Measurements from ENCODE around the gene MGST2.

The MGST2 gene

DNA sequence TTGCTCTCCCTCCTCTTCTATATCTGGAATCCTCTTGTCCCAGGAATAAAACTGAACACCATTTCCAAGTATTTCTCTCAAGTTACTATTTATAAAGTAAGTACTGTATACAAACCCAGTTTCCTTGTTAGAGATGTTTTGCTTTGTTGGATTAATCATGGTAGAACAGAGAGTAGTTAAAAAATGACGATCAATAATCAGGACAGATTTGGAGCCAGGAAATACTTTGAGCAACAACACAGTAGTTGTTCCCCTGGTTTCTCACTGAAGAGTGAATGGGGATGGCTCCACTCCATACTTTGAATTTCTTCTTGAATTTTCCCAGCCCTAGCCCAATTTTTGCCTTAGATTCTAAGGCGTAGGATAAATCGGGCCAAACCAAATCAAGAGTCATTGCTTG lies 21.4 kb downstream of the MGST2 start:
- Histone ChIP-seq H2AFZ (ENCODE audit: low read depth, low read length, severe bottlenecking) (no peak overlapping the region), H3K9me3 (ENCODE audit: insufficient read depth, low read length) (no peaks in the 10 kb centered on the region), H3K4me3 (ENCODE audit: insufficient read depth, low read length, poor library complexity, severe bottlenecking) (no peak overlapping the region), H3K36me3 (ENCODE audit: low read length) (no peaks in the 10 kb centered on the region), H3K9ac (ENCODE audit: low read length) (no peak overlapping the region), H3K4me2 (ENCODE audit: low read depth, low read length, poor library complexity, severe bottlenecking) (no peak overlapping the region), H3F3A (ENCODE audit: insufficient read depth) (no peaks in the 10 kb centered on the region), H3K27ac (ENCODE audit: low read depth, low read length) (no peak overlapping the region), H3K9me2 (replicated peaks; ENCODE audit: insufficient read depth, low read length) (no peaks in the 10 kb centered on the region), H3K27me3 (ENCODE audit: low read length) (no peaks in the 10 kb centered on the region), H4K20me1 (ENCODE audit: low read depth, low read length) (no peaks in the 10 kb centered on the region), H3K79me2 (ENCODE audit: insufficient read depth, low read length) (no peaks in the 10 kb centered on the region)
- TF ChIP-seq, protein P1, sequence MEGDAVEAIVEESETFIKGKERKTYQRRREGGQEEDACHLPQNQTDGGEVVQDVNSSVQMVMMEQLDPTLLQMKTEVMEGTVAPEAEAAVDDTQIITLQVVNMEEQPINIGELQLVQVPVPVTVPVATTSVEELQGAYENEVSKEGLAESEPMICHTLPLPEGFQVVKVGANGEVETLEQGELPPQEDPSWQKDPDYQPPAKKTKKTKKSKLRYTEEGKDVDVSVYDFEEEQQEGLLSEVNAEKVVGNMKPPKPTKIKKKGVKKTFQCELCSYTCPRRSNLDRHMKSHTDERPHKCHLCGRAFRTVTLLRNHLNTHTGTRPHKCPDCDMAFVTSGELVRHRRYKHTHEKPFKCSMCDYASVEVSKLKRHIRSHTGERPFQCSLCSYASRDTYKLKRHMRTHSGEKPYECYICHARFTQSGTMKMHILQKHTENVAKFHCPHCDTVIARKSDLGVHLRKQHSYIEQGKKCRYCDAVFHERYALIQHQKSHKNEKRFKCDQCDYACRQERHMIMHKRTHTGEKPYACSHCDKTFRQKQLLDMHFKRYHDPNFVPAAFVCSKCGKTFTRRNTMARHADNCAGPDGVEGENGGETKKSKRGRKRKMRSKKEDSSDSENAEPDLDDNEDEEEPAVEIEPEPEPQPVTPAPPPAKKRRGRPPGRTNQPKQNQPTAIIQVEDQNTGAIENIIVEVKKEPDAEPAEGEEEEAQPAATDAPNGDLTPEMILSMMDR (IDR thresholded peaks at IDR 0.05; ENCODE audit: insufficient read depth, low read length, poor library complexity, severe bottlenecking): no peak
- TF ChIP-seq EZH2phosphoT487 (conservative IDR thresholded peaks at IDR 0.05; ENCODE audit: low read length): no peak

DNA sequence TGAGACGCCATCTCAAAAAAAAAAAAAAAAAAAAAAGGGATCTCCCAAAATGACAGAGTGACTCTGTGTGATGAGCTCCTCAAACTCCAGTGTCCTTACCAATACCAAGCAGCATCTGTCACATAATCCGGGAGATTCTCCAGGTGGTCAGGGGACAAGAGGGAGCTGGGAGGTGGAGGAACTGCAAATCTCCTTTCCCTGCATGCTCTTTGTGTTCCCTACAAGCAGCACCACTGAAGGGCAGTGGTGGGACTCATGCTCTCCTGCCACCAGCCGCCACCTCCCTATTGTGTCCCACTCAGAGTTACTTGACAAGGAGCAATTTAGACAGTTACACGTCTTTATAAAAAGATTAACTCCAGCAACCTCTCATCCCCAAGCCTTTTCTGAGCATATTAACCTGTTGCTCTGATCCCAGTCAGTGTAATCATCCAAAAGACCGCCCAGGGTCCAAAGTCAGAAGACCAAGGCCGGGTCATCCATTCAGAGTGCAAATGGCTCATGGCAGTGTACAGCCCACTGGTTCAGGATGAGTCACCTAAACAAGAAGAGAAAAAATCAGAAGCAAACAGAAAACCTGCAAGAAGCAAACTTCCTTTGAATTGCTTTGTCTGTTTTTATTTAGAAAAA lies 23.6 kb downstream of the MGST2 start:
- H3F3A ChIP-seq (ENCODE audit: insufficient read depth): no peaks in the 10 kb centered on the region
- H3K27ac ChIP-seq (ENCODE audit: low read depth, low read length): no peak overlapping the region
- no peaks in the 10 kb centered on the region for H3K9me2 ChIP-seq (replicated peaks; ENCODE audit: insufficient read depth, low read length)
- H3K9me3 ChIP-seq (ENCODE audit: insufficient read depth, low read length): no peaks in the 10 kb centered on the region
- TF ChIP-seq, protein P1 (IDR thresholded peaks at IDR 0.05; ENCODE audit: insufficient read depth, low read length, poor library complexity, severe bottlenecking): no peak
- no peak for TF ChIP-seq EZH2phosphoT487 (conservative IDR thresholded peaks at IDR 0.05; ENCODE audit: low read length)
- H3K79me2 ChIP-seq (ENCODE audit: insufficient read depth, low read length): no peaks in the 10 kb centered on the region
- no peak overlapping the region for H3K4me3 ChIP-seq (ENCODE audit: insufficient read depth, low read length, poor library complexity, severe bottlenecking)
- no peak overlapping the region for H2AFZ ChIP-seq (ENCODE audit: low read depth, low read length, severe bottlenecking)
- H3K4me2 ChIP-seq (ENCODE audit: low read depth, low read length, poor library complexity, severe bottlenecking): no peak overlapping the region
- H3K36me3 ChIP-seq (ENCODE audit: low read length): no peaks in the 10 kb centered on the region
- H4K20me1 ChIP-seq (ENCODE audit: low read depth, low read length): no peaks in the 10 kb centered on the region
- H3K9ac ChIP-seq (ENCODE audit: low read length): no peak overlapping the region
- H3K27me3 ChIP-seq (ENCODE audit: low read length): no peaks in the 10 kb centered on the region

DNA sequence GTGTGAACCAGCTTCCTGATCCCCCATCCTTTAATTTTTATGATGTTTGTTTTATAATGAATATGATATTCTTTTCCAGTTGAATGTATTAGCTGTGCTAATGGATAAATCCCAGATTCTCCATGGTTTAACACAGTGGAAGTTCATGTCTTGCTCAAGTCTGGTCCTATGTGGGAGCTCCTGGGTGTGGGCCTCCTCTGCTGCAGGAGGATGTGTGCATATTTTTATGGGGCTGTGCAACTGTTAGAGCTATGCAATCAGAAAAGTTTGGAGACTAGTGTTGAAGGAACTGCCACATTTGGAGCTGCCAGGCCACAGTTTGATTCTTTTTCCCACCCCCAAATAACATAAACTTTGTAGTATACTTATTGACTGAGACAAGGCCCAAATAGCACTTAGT lies 24.8 kb downstream of the MGST2 start:
- no peak overlapping the region for H3K4me3 ChIP-seq (ENCODE audit: insufficient read depth, low read length, poor library complexity, severe bottlenecking)
- H3K4me2 ChIP-seq (ENCODE audit: low read depth, low read length, poor library complexity, severe bottlenecking): no peak overlapping the region
- H2AFZ ChIP-seq (ENCODE audit: low read depth, low read length, severe bottlenecking): no peak overlapping the region
- no peaks in the 10 kb centered on the region for H4K20me1 ChIP-seq (ENCODE audit: low read depth, low read length)
- no peak overlapping the region for H3K27ac ChIP-seq (ENCODE audit: low read depth, low read length)
- H3K27me3 ChIP-seq (ENCODE audit: low read length): no peaks in the 10 kb centered on the region
- no peaks in the 10 kb centered on the region for H3K9me2 ChIP-seq (replicated peaks; ENCODE audit: insufficient read depth, low read length)
- TF ChIP-seq, protein P1 (IDR thresholded peaks at IDR 0.05; ENCODE audit: insufficient read depth, low read length, poor library complexity, severe bottlenecking): no peak
- TF ChIP-seq EZH2phosphoT487 (conservative IDR thresholded peaks at IDR 0.05; ENCODE audit: low read length): no peak
- H3K36me3 ChIP-seq (ENCODE audit: low read length): no peaks in the 10 kb centered on the region
- no peaks in the 10 kb centered on the region for H3K9me3 ChIP-seq (ENCODE audit: insufficient read depth, low read length)
- H3K79me2 ChIP-seq (ENCODE audit: insufficient read depth, low read length): no peaks in the 10 kb centered on the region
- no peaks in the 10 kb centered on the region for H3F3A ChIP-seq (ENCODE audit: insufficient read depth)
- no peak overlapping the region for H3K9ac ChIP-seq (ENCODE audit: low read length)

Data from SU-DHL-6 (cell line).